ENCODE measurements around the gene MTOR.

Gene MTOR

GRCh38 chr1:11198257-11198656 lies 64.1 kb downstream of the MTOR start:
- H3K36me3 ChIP-seq (ENCODE audit: insufficient read depth), result 0 out of 2 replicates have a peak, but pooled peaks cover 3% of the 10 kb centered on the region
- no peaks in the 10 kb centered on the region for H4K20me1 ChIP-seq (ENCODE audit: insufficient read depth)
- H3K9ac ChIP-seq, result no peak overlapping the region
- no peak overlapping the region for H3K27ac ChIP-seq
- TF ChIP-seq, protein P1, sequence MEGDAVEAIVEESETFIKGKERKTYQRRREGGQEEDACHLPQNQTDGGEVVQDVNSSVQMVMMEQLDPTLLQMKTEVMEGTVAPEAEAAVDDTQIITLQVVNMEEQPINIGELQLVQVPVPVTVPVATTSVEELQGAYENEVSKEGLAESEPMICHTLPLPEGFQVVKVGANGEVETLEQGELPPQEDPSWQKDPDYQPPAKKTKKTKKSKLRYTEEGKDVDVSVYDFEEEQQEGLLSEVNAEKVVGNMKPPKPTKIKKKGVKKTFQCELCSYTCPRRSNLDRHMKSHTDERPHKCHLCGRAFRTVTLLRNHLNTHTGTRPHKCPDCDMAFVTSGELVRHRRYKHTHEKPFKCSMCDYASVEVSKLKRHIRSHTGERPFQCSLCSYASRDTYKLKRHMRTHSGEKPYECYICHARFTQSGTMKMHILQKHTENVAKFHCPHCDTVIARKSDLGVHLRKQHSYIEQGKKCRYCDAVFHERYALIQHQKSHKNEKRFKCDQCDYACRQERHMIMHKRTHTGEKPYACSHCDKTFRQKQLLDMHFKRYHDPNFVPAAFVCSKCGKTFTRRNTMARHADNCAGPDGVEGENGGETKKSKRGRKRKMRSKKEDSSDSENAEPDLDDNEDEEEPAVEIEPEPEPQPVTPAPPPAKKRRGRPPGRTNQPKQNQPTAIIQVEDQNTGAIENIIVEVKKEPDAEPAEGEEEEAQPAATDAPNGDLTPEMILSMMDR (conservative IDR thresholded peaks at IDR 0.05; ENCODE audit: low read depth, low read length), result no peak
- H2AFZ ChIP-seq (ENCODE audit: low read depth), result no peak overlapping the region
- H3K4me1 ChIP-seq (ENCODE audit: low read depth, poor library complexity, severe bottlenecking), result no peaks in the 10 kb centered on the region
- no peaks in the 10 kb centered on the region for H3K27me3 ChIP-seq (ENCODE audit: insufficient read depth, low read depth)
- no peaks in the 10 kb centered on the region for H3K79me2 ChIP-seq (ENCODE audit: insufficient read depth, low read depth)
- no peak overlapping the region for H3K4me3 ChIP-seq (IDR thresholded peaks at IDR 0.05; ENCODE audit: insufficient read depth, low read depth, low read length)
- H3K4me2 ChIP-seq, result no peak overlapping the region

GRCh38 chr1:11197359-11197758 lies 65.0 kb downstream of the MTOR start:
- H3K4me2 ChIP-seq, result no peak overlapping the region
- no peak overlapping the region for H3K4me3 ChIP-seq (IDR thresholded peaks at IDR 0.05; ENCODE audit: insufficient read depth, low read depth, low read length)
- TF ChIP-seq, protein P1 (conservative IDR thresholded peaks at IDR 0.05; ENCODE audit: low read depth, low read length), result no peak
- no peak overlapping the region for H2AFZ ChIP-seq (ENCODE audit: low read depth)
- H3K27me3 ChIP-seq (ENCODE audit: insufficient read depth, low read depth), result no peaks in the 10 kb centered on the region
- H3K27ac ChIP-seq, result no peak overlapping the region
- H4K20me1 ChIP-seq (ENCODE audit: insufficient read depth), result no peaks in the 10 kb centered on the region
- no peaks in the 10 kb centered on the region for H3K4me1 ChIP-seq (ENCODE audit: low read depth, poor library complexity, severe bottlenecking)
- H3K79me2 ChIP-seq (ENCODE audit: insufficient read depth, low read depth), result no peaks in the 10 kb centered on the region
- H3K9ac ChIP-seq, result no peak overlapping the region
- H3K36me3 ChIP-seq (ENCODE audit: insufficient read depth), result 0 out of 2 replicates have a peak, but pooled peaks cover 3% of the 10 kb centered on the region

DNA sequence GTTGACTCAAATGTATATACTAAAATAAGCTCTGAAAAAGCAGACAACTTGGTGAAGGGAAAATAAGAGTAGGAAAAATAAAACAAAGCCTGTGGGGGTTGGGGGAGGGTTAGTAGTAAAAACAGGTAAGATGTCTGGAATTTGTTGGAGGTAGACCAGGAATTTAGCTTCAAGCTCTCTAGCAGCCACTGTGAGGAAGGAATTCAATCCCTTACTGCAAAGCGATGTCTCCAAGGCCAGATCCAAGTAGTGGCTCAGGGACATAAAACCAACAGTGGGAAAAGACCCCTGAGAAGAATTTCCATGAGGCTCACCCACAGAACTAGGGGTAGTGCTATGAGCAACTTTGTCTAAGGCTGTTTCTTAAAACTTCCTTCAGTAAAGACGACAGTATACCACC lies 65.4 kb downstream of the MTOR start:
- Histone ChIP-seq H3K27me3 (ENCODE audit: insufficient read depth, low read depth) (no peaks in the 10 kb centered on the region), H3K27ac (no peak overlapping the region), H3K4me3 (IDR thresholded peaks at IDR 0.05; ENCODE audit: insufficient read depth, low read depth, low read length) (no peak overlapping the region), H3K36me3 (ENCODE audit: insufficient read depth) (0 out of 2 replicates have a peak, but pooled peaks cover 3% of the 10 kb centered on the region), H3K79me2 (ENCODE audit: insufficient read depth, low read depth) (no peaks in the 10 kb centered on the region), H3K4me2 (no peak overlapping the region), H3K9ac (no peak overlapping the region), H2AFZ (ENCODE audit: low read depth) (no peak overlapping the region), H3K4me1 (ENCODE audit: low read depth, poor library complexity, severe bottlenecking) (no peaks in the 10 kb centered on the region), H4K20me1 (ENCODE audit: insufficient read depth) (no peaks in the 10 kb centered on the region)
- TF ChIP-seq, protein P1 (conservative IDR thresholded peaks at IDR 0.05; ENCODE audit: low read depth, low read length), result no peak

GRCh38 chr1:11194407-11195176 lies 67.8 kb downstream of the MTOR start:
- Histone ChIP-seq H4K20me1 (ENCODE audit: insufficient read depth) (no peaks in the 10 kb centered on the region), H3K27ac (no peak overlapping the region), H3K36me3 (ENCODE audit: insufficient read depth) (no peaks in the 10 kb centered on the region), H2AFZ (ENCODE audit: low read depth) (no peak overlapping the region), H3K4me2 (no peak overlapping the region), H3K27me3 (ENCODE audit: insufficient read depth, low read depth) (no peaks in the 10 kb centered on the region), H3K79me2 (ENCODE audit: insufficient read depth, low read depth) (no peaks in the 10 kb centered on the region), H3K4me1 (ENCODE audit: low read depth, poor library complexity, severe bottlenecking) (no peaks in the 10 kb centered on the region), H3K9ac (no peak overlapping the region), H3K4me3 (IDR thresholded peaks at IDR 0.05; ENCODE audit: insufficient read depth, low read depth, low read length) (no peak overlapping the region)
- TF ChIP-seq, protein P1 (conservative IDR thresholded peaks at IDR 0.05; ENCODE audit: low read depth, low read length), result no peak

Measured in KMS-11 (cell line).